CD14-positive monocyte (primary cell): ENCODE measurements around the gene GPC5. TPM values are rescaled to one million over a fixed set of nuclear protein-coding genes. Genes with fewer than 3 reads are reported as not detected.

Experiments used
- DNase-seq, 3 donors: peaks; one replicate each; pipeline ENCODE4 v3.0.0-alpha.2; 2011 to 2022
- H2AFZ ChIP-seq: 2 replicates; pipeline ENCODE4 v1.6.0; 2012; ENCODE audit warnings: mild to moderate bottlenecking, low read depth, low read length, inconsistent platforms; ENCODE audit not compliant: insufficient read depth, poor library complexity, severe bottlenecking
- H3K27ac ChIP-seq, 2 donors: 1 replicate in 1 of 2; 2 replicates in 1 of 2; pipeline ENCODE4 v1.5.1; 2012 to 2013; ENCODE audit warnings: low read length in 2 of 2, control low read depth in 1 of 2, inconsistent platforms in 1 of 2, low read depth in 1 of 2, mild to moderate bottlenecking in 1 of 2
- H3K27me3 ChIP-seq, 2 donors: one replicate each; pipeline versions ENCODE4 v1.6.0 to v1.6.1; 2011 to 2013; ENCODE audit warnings: low read length in 2 of 2; ENCODE audit not compliant: control insufficient read depth in 2 of 2, insufficient read depth in 2 of 2
- H3K36me3 ChIP-seq, 2 donors: replicated peaks in 1 of 2; 1 replicate in 1 of 2; 2 replicates in 1 of 2; pipeline versions ENCODE4 v1.5.1 to v1.6.1; 2012 to 2013; ENCODE audit warnings: low read length in 2 of 2, control low read depth in 1 of 2, inconsistent platforms in 1 of 2, mild to moderate bottlenecking in 1 of 2; ENCODE audit not compliant: insufficient read depth in 2 of 2, control insufficient read depth in 1 of 2
- H3K4me1 ChIP-seq, 2 donors: 1 replicate in 1 of 2; 2 replicates in 1 of 2; pipeline versions ENCODE4 v1.5.1 to v1.6.1; 2012 to 2013; ENCODE audit warnings: low read length in 2 of 2, control low read depth in 1 of 2, inconsistent platforms in 1 of 2, mild to moderate bottlenecking in 1 of 2, moderate library complexity in 1 of 2; ENCODE audit not compliant: insufficient read depth in 2 of 2, control insufficient read depth in 1 of 2
- H3K4me2 ChIP-seq: replicated peaks from 2 replicates; pipeline ENCODE3; 2012; ENCODE audit warnings: low read length, moderate library complexity, mild to moderate bottlenecking; ENCODE audit not compliant: poor library complexity, severe bottlenecking; ENCODE audit errors: extremely low read depth
- H3K4me3 ChIP-seq, 3 experiments: fragments of 200-600 bp in 1 of 3; sonication (generic) in 1 of 3; replicated peaks in 1 of 3; 1 replicate in 2 of 3; 2 replicates in 1 of 3; pipeline ENCODE4 v1.5.1; 2011 to 2013; ENCODE audit warnings: low read length in 3 of 3, mild to moderate bottlenecking in 3 of 3, control low read depth in 2 of 3, low read depth in 2 of 3, inconsistent platforms in 1 of 3, moderate library complexity in 1 of 3
- H3K79me2 ChIP-seq: 2 replicates; pipeline ENCODE4 v1.6.0; 2012; ENCODE audit warnings: mild to moderate bottlenecking, control low read depth, inconsistent platforms, low read length, moderate library complexity; ENCODE audit not compliant: insufficient read depth
- H3K9ac ChIP-seq: 2 replicates; pipeline ENCODE4 v1.6.0; 2017; ENCODE audit warnings: low read length, mild to moderate bottlenecking; ENCODE audit not compliant: insufficient read depth, poor library complexity, severe bottlenecking
- H3K9me3 ChIP-seq, 2 donors: replicated peaks in 1 of 2; 1 replicate in 1 of 2; 2 replicates in 1 of 2; pipeline versions ENCODE4 v1.5.1 to v1.6.1; 2012 to 2013; ENCODE audit warnings: low read length in 2 of 2, control low read depth in 1 of 2; ENCODE audit not compliant: control insufficient read depth in 1 of 2, insufficient read depth in 1 of 2
- H4K20me1 ChIP-seq: 2 replicates; pipeline ENCODE4 v1.6.0; 2012; ENCODE audit warnings: mild to moderate bottlenecking, low read length, control low read depth, moderate library complexity; ENCODE audit not compliant: insufficient read depth
- H3K27ac Mint-ChIP-seq, 7 donors: one replicate each; pipeline ENCODE4 v1.8.0; 2020; ENCODE audit warnings: mild to moderate bottlenecking in 7 of 7, mixed read lengths in 7 of 7, moderate library complexity in 6 of 7, inconsistent platforms in 2 of 7
- H3K27me3 Mint-ChIP-seq, 3 donors: one replicate each; pipeline ENCODE4 v1.8.0; 2021 to 2022; ENCODE audit warnings: low read depth in 3 of 3, mild to moderate bottlenecking in 3 of 3, mixed read lengths in 3 of 3, moderate library complexity in 3 of 3, inconsistent platforms in 1 of 3
- H3K36me3 Mint-ChIP-seq, 2 donors: one replicate each; pipeline ENCODE4 v1.8.0; 2020; ENCODE audit warnings: mixed read lengths in 2 of 2, inconsistent platforms in 1 of 2, mild to moderate bottlenecking in 1 of 2
- H3K4me1 Mint-ChIP-seq: one replicate; pipeline ENCODE4 v1.8.0; 2020; ENCODE audit warnings: mild to moderate bottlenecking, mixed read lengths
- H3K4me3 Mint-ChIP-seq, 2 donors: one replicate each; pipeline ENCODE4 v1.8.0; 2020; ENCODE audit warnings: mild to moderate bottlenecking in 2 of 2, mixed read lengths in 2 of 2, moderate library complexity in 1 of 2
- H3K9me3 Mint-ChIP-seq, 7 donors: one replicate each; pipeline ENCODE4 v1.8.0; 2020 to 2022; ENCODE audit warnings: mixed read lengths in 7 of 7, mild to moderate bottlenecking in 6 of 7, moderate library complexity in 6 of 7, inconsistent platforms in 2 of 7
- CTCF ChIP-seq: fragments of 200-600 bp; IDR thresholded peaks from one replicate; pipeline ENCODE4 v1.8.0; 2022; ENCODE audit warnings: antibody characterized with exemption, mild to moderate bottlenecking
- WGBS: methylation state at CpG from one replicate; pipeline ENCODE4 v1.1.5; 2013; ENCODE audit warnings: missing lambda C conversion rate; ENCODE audit not compliant: insufficient coverage; 5-methylcytosine and 5-hydroxymethylcytosine counted together
- intact Hi-C, 2 donors: fragments of 100-400 bp; cut with micrococcal nuclease; formaldehyde crosslinking; loops; one replicate each; pipeline versions ENCODE4 v1.15.0 to v1.15.1; 2023
- polyA plus RNA-seq, 3 donors: library from polyadenylated mRNA; depleted of rRNA in 1 of 3; unstranded in 2 of 3; stranded (reverse) in 1 of 3; fragments of 300-500 nt in 2 of 3; fragments of >200 nt in 1 of 3; fragmentation: Illumina TruSeq in 2 of 3; gene quantifications; 1 replicate in 2 of 3; 2 replicates in 1 of 3; pipeline ENCODE4 v1.2.3, GENCODE V29; 2012 to 2021

GPC5 gene
- polyA plus RNA-seq, 3 donors = not detected

GRCh38 chr13:91405240-91405639, 6.8 kb downstream of the GPC5 start:
- H3K27ac ChIP-seq = no peak overlapping the region
- Mint-ChIP-seq H3K9me3 (no peaks in the 10 kb centered on the region), H3K27me3 (peaks cover 10 to 15% (median 12%) of the 10 kb centered on the region in 3 donors), H3K27ac (no peak overlapping the region), H3K4me1 (peaks cover 2% of the 10 kb centered on the region), H3K4me3 (no peak overlapping the region), H3K36me3 (no peaks in the 10 kb centered on the region)
- no peaks in the 10 kb centered on the region for H3K4me1 ChIP-seq
- no peak overlapping the region for H2AFZ ChIP-seq
- H3K79me2 ChIP-seq = no peaks in the 10 kb centered on the region
- H4K20me1 ChIP-seq = no peaks in the 10 kb centered on the region
- no peak for TF ChIP-seq CTCF
- H3K36me3 ChIP-seq = no peaks in the 10 kb centered on the region
- intact Hi-C loops = loop anchor here in 1 of 2 donors (10.0 kb wide), 1 partner anchor 60 kb away; the partner anchor contains the start of gene MIR17HG
- H3K4me3 ChIP-seq = no peak overlapping the region
- peaks cover 9 to 14% of the 10 kb centered on the region in 2 donors for H3K27me3 ChIP-seq
- 85% methylated on average over 4 of the region's 6 CpGs for WGBS
- no peak for DNase-seq
- H3K9ac ChIP-seq = no peak overlapping the region
- no peak overlapping the region for H3K4me2 ChIP-seq
- H3K9me3 ChIP-seq = no peaks in the 10 kb centered on the region

- TF ChIP-seq CTCF = peak; percentile 69
- no peak overlapping the region for H3K27ac ChIP-seq
- intact Hi-C loops = loop anchor here in 1 of 2 donors (10.0 kb wide), 1 partner anchor 62 kb away; the partner anchor contains the start of gene MIR17HG
- H3K27ac Mint-ChIP-seq = no peak overlapping the region
- no peaks in the 10 kb centered on the region for H3K9me3 ChIP-seq
- no peaks in the 10 kb centered on the region for H4K20me1 ChIP-seq
- H3K79me2 ChIP-seq = no peaks in the 10 kb centered on the region
- H3K27me3 Mint-ChIP-seq = peaks cover 2 to 3% (median 3%) of the 10 kb centered on the region in 3 donors
- H3K4me2 ChIP-seq = no peak overlapping the region
- no peak overlapping the region for H3K9ac ChIP-seq
- no peak overlapping the region for H3K4me3 ChIP-seq
- no peaks in the 10 kb centered on the region for H3K4me1 ChIP-seq
- no peak overlapping the region for H2AFZ ChIP-seq
- H3K4me1 Mint-ChIP-seq = peaks cover 2% of the 10 kb centered on the region
- no peaks in the 10 kb centered on the region for H3K36me3 ChIP-seq
- H3K9me3 Mint-ChIP-seq = peaks cover 0 to 2% (median 0%) of the 10 kb centered on the region in 7 donors
- H3K27me3 ChIP-seq = peaks cover 0 to 2% of the 10 kb centered on the region in 2 donors
- peak in 2 of 3 donors; percentile 12 to 14 for DNase-seq
- no peak overlapping the region for H3K4me3 Mint-ChIP-seq
- WGBS = 100% methylated on average over 2 of the region's 5 CpGs
- no peaks in the 10 kb centered on the region for H3K36me3 Mint-ChIP-seq
Measured at GRCh38 chr13:91406619-91407018, 8.2 kb downstream of the GPC5 start.
